GM18499 (cell line): ENCODE measurements around the gene ADORA2A.

ENCODE experiments used
- ATAC-seq: cut with Tn5 transposase; IDR thresholded peaks from one replicate; pipeline ENCODE4 v1.9.1; 2021; ENCODE audit warnings: moderate number of reproducible peaks; ENCODE audit not compliant: insufficient read depth, unreplicated experiment

Gene ADORA2A

DNA sequence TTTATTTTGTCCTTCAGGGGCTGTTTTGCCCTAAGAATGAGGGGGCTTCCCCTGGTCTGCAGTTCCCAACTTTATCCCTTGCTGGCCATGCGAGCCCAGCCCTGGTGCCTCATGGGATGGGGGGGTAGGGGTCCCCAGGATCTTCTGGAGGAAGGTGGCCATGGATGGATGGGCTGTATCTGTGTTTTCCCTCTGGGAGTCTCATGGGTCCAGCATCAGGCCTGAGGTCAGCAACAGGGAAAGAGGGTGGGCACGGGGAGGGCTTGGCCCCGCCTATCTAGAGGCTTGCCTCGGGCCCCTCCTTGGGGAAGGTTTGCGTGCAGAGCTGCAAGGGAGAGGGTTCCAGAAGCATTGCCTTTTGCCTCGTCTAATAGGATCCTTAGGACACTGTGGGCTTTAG lies 10.8 kb upstream of the ADORA2A start:
- ATAC-seq, result no peak

DNA sequence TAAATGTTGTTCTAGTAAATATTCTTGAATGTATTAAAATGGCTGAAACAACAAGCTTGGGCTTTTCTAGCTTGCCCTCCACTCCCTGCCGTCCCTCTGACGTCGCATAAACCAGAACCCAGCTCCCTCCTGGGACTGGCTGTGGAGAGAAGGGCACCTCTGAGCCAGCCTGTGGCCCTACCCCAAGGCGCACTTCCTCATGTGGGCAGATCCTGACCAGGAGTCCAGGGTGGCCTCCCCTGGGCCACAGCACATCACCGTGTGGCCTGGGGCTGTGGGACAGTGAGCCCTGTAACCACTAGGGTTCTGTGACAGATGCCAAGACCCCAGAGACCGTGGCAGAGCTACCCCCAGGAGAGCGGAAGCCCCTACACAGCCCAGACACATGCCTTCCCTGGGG lies 10.2 kb upstream of the ADORA2A start:
- no peak for ATAC-seq

DNA sequence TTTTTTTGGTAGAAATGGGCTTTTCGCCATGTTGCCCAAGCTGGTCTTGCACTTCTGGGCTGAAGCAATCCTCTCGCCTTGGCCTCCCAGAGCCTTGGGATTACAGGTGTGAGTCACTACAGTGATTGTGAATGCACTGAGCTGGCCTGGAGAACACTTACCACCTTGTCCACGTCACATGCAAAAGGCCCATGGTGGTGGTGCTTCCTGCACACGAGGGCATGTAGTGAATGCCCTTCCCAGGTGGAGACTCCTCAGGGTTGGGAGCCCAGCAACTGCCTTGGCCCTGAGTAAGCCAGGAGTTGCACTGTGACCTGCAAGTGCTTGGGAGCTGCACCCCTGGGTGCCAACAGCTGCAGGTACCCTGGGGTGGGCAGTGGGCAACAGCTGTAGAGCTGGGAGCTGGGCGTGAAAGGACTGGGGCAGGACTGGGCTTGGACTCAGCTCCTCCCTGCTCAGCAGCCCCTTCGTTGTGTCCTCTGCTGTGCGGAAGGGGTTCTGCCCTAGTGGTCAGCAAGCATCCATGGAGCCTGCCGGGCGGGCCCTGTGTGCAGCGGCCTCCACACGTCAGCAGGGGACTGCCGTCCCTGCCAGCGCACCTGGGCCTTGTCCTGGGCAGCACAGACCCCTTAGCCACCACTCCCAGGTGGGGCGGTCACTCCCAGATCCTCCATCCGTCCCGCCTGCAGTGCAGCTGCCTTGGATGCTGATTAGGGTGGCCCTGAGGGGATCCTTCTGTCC lies 9.3 kb upstream of the ADORA2A start:
- no peak for ATAC-seq

DNA sequence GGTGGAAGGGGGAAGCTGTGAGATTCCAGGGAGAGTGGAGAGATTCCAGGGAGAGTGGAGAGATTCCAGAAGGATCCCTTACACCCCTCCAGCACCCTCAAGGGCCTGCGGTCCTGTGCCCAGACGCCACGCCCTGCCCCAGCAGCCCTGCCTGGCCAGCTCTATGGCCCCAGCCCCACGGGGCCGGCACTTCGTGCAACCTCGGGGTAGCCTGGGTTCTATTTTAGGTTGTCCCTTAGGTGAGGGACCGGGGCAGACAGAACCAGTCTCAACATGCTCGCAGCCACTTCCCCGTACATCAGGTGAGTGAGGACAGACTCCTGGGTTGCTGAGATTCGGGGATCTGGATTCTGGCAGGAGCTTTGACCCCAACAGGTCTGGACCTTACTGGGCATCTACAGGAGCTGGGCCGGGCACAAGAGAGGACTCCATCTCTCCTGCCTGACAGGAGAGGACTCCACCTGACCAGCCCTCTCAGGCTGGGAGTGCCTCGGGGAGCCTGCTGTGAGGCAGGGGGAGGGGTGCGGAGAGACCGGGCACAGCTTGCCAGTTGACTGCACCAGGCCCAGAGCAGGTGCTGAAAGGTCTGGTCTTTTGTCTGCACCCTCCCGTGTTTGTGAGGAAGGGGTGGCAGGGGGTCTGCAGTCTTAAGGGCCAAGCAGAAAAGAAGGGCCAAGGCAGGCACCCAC lies 8.5 kb upstream of the ADORA2A start:
- no peak for ATAC-seq

DNA sequence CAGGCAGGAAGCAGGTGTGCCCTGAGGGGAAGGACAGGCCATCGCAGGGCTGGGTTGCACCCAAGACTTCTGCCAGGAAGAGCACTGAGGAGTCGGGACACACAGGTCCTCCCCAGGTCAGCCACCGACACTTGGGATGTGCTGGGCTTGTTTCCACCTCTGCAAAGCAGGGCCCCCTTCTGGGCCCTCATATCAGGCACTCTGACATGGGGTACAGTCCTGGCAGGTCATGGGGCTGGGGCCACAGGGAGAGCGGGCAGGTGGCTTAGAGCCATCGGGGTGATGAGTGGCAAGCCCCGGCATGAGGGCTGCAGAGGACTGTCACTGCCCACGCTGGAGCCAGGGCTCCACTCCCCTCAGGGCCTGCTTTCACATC lies 7.9 kb upstream of the ADORA2A start:
- no peak for ATAC-seq

DNA sequence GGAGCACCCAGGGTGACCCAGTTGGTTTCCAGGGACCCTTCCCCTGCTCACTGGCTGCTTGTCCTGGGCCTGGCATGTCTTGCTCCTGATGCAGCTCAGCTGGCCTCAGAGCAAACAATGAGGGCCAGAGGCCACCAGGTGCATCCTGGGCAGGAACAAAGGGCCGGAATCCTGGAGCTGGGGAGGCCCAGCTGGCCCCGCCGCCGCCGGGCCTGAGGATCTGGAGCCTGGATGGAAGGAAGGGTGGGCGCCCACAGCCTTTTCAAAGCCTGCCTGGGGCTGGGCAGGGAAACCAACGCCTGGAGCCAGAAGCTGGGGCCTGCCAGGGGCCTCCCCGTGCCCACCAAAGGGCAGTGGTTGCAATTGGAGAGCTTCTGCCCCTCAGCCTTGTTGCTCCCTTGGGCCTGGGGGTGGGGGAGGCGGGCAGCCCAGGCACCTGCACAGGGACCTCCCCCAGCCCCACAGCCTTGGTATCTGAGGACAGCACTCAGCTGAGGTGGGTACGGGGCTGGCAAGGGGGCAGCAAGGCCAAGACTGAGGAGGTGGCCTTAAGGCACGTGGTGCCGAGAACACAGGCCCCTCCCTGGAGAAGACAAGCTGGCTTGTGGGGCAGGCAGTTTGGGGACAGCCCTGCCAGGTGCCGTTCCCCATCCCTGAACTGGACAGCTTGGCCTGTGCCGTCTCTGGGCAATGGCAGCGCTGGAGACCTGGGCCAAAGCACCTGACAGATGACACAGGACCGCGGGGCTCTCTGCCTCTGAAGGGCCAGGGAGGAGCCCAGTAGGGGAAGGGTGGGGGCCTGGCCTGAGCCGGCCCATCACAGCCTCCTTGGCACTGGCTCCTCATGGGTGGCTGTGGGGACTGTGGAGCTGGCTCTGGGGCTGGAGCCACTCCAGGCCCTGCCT lies 7.1 kb upstream of the ADORA2A start:
- ATAC-seq, result no peak

DNA sequence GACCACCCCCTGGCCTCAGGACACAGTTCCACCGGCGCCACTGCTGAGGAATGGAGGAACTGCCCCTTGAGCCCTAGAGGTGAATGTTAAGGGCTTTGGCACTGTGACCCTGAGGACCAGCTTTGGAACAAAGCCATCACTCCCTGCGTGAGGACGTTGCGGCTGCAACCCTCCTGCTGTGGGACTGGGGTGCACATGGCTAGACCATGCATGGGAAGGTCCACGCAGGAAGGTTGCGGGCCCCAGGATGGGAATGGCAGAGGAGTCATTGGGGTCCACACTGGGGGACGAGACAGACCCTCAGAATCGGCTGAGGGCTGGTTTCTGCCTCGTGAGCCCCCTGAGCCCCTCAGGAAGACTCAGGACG lies 6.4 kb upstream of the ADORA2A start:
- ATAC-seq, result no peak

DNA sequence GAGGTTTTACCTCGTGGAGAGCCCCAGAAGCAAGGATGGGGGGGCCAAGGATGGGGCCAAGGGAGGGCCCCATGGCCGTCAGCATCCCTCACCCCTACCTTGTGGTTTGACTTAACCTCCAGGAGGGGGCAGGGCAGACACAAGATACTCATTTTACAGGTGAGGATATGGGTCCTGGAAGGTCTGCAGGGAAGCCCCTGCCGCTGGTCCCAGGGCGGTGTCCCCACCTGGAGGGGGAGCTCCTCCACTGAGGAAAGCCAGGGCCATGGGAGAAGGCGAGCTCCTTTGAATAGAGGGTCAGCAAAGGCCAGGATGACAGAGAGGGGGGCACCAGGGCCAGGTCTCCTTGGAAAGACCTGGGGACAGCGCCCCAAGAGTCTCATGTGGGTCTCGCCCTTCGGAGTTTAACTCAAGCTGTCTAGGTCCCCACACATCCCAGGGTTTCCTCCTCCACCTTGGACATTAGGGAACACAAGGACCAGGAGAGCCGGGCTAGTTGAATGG lies 5.9 kb upstream of the ADORA2A start:
- ATAC-seq, result no peak

DNA sequence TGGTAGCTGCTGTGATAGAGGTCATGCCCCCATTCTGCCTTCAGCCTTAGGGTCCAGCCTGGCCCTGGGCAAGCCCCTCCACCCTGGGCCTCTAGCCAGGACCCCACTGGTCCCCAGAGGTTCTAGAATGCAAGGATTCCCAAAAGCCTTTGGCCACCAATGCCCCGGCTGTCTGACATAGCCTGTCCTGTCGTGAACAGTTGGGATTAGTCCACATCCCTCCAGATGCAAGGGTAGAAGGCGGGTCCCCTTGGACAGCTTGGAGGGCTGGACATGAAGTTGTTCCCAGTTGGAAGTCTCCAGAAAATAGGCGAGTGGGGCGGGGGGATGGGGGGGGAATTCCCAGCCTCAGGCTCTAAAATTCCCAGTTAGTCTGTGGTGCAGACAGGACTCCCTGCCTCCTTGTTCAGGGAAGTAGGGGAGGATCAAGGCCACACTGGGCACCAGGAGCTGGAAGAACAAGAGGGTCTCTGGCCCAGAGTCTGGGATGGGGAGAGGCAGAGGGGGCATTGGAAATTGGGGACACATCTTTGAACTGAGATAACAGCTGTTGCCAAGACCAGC lies 5.2 kb upstream of the ADORA2A start:
- no peak for ATAC-seq

DNA sequence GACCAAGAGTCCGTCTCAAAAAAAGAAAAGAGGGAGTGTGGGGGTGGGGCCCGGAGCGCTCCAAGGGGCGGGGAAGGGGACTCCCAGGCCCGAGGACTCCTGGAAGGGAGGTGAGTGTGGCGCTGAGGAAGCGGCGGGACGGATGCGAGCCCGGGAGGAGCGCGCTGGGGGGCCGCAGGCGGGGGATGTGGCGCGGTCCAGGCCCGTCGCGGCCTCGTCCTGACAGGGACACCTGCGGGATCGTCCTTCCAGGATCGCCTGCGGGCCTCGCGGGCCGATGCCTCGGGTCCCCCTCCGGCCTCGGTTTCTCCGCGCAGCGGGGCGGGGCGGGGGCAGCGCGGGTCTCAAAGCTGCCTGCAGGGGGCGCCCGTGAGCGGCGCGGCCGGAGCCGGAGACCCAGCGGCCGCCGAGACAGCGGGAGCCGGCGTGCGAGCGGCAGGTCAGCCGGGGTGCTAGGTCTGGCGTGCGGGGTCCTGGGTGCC lies 3.8 kb upstream of the ADORA2A start:
- ATAC-seq, result no peak

DNA sequence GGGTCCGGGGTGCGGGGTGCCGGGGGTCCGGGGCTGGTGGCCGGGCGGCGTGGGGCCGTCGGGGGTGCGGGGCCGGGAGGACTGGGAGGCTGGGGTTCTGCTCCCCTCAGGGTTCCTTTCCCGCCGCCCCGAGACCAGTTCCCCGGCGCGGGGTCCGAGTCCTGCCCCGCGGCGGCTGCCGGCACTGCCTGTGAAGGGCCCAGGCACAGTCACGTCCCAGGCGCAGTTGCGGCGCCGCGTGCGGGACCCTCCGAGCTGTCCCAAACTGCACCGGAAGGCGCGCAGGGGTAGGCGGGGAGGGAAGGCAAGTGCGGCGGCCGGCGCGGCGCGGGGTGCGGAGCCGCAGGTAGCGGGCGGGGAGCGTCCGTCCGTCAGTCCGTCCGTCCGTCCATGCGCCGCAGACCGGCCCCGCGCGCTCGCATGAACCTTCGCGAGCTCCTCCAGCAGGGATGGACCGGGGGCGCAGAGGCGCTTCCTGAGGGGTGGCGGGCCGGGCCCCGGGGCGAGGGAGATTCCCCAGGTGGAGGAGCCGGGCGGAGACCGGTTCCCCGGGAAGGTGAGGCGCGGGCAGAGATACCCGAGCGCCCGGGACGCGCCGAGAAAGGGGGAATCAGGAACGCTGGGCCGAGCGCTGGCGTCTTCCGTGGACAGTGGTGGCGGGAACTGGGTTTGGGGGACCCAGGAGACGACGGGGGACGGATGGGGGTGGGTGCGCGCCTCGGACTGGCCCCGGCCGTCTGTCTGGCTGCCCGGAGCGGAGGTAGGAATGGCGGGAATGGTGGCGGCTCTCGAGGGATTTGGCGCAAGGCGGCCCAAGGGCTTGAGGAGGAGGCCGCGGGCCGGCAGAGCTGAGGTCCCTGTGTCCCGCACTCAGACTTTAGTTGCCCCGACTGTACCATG lies 3.1 kb upstream of the ADORA2A start:
- ATAC-seq, result no peak

DNA sequence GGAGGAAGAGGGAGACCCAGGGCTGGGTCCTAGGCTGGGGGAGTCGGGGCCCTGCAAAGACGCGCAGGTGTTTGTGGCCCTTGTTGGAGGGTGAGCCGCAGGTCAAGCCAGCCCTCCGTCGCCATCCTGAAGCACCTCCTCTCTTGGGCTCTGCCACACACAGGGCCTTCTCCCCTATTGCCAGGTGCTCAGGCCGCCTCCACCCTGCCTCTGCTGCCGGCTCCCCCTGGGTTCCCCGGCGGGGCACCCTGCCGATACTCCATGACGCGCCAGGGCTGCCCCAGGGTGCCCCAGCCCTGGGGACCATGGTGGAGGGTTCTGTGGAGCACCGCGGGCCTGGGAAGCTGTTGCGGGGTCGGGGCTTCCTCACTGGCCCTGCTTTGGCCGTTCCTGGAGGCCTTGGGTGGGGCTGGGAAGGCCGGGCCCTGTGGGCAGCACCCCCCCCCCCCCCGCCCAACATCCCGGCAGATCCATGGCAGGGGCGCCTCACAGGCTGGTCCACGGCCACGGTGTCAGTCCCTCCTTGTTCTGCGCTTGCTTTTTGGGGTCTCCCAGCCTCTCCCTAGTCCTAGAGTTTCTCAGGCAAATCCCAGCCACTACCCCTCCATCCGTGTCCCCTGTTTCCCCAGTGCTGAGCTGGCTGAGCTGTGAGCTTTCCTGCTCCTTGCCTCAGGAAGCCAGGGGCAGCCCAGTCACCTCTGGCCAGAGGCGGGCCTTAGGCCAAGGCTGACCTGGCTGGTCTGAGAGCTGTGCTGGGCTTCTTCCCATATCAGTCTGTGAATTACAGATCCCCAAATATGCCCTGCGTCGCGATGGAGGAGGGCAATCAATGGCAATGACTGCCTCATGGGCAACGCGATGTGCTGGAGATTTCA lies 2.3 kb upstream of the ADORA2A start:
- no peak for ATAC-seq

DNA sequence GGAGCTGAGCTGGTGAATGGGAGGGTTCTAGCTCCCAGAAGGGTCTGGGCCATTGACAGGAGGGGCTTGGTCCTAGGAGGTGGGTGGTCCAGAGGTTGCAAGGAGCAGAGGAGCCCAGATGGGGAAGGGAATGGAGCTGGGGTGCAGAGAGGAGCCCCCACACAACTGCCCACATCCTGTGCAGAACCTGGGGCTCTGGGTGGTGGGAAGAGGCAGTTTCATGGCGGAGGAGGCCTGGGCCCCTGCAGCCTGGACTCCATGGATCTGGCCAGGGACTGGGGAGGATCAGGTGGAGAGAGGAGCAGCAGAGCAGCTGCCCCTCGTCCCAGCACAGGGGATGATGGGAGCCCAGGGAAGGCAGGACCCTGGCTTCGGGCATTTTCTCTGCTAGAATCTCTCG lies 963 bp upstream of the ADORA2A start:
- no peak for ATAC-seq

DNA sequence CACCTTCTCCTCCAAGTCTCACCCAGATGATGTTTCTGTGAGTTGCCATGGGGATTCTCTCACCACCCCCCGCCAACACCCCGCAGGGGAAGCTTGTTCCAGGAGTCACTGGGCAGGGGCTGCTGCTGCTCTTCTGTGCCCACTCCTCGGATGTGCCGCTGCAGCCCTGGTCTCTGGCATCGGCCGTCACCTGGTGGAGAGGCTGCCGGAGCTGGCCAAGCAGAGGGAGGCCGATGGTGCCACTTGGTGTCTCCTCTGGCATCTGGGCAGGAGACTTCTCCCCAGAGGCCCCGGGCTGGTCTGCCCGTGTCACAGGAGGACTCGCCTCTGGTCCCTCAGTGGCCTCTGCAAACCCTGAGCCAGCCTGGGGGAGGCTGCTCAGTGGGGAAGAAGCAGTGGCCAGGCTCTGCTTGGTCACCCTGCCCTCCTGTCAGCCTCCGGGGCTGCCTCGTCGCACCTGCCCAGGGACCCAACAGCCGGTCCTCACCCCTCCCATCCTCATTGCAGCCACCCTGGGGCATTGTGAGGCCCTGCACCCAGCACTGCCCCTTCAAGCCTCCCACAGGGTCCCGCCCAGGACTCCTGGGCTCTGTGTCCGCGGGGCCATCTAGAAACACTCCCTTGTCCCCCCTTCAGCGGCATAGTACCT lies 424 bp upstream of the ADORA2A start:
- ATAC-seq, result no peak

DNA sequence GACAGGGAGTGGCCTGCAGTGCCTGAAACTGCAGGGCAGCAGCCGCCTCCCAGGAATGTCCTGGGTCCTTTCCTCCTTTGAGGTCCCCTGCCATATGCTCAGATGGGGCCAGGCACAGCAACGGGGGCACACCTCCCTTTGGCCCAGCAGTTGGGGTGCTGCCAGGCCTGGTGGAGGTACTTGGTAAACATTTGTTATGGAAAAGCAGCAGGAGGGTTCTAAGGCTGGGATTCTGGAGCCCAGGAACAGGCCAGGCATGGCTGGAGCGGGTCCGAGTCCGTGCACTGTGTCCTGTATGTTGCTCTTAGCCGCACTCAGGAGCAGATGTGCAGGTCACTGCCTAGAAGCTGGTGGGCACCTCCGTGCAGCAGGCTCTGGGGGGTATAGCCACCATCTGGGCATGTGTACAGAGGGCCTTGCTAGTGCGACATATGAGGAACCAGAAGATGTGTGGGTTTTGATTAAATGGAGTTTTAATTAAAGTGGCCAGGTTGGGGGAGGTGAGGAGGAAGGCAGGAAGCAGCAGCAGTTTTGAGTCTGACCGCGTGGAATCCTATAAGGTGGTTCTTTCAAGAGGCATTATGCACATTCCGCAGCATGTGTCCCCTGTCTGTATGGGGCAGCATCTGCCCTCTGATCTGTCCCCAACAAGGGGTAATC lies 1.5 kb downstream of the ADORA2A start:
- ATAC-seq, result no peak

DNA sequence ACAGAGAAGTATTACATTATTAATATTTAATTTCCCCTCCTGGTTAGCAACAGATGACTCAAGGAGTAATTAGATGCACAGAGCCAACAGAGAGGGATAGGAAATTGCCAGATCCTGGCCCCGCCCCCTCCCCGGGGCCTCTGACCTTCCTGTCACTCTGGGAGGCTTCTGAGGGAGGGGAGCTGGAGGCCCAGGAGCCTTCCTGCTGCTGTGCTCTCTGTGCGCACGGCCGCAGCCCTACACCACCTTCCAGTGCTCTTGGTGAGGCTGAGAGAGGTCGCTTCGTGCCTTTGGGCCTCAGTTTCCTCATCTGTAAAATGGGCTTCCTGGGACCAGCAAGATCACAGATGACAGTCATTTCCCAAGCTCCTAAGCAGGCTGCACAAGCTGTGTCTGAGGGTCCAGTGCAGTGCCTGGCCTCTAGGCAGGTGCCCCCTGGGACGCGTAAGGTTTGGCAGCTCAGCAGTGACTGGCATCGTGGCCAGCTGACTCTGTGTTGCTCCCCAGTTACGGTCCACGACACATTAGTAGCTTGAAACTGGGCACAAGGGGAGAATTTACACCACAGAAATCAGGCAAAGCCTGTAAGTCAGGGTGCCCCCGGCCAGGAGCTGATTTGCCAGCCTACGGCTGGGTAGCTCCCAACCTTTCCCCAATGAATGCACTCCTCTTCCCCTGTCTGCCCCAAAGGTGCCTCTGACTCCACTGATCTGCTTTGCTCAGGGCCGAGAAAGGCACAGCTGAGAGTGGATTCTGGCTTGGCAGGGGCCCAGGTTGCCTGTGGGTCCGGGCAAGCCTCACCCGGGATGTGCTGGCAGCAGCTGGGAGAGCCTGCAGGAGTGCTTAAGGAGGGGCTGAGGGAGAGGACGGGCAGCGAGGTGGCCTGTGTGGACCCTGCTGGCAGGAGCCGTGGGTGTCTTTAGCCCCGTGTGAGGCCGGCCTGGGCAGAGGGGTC lies 2.3 kb downstream of the ADORA2A start:
- ATAC-seq, result no peak
